ENCODE data around the gene RAB3A.

GRCh38 chr19:18245297-18245696 is 41.5 kb upstream of the RAB3A start:
- TF ChIP-seq CTCF (conservative IDR thresholded peaks at IDR 0.05; ENCODE audit: low read length) (no peak), EZH2phosphoT487 (IDR thresholded peaks at IDR 0.05; ENCODE audit: borderline replicate concordance, low read depth, low read length) (no peak)
